T-cell (primary cell): ENCODE results near the gene LMF1. TPM values are rescaled to one million over a fixed set of nuclear protein-coding genes. Genes with fewer than 3 reads are reported as not detected.
A peak's percentile ranks its signal among the peaks of the same experiment; 100 is the strongest.

Experiments
- ATAC-seq, 4 experiments: fragments of 200-7000 bp in 3 of 4; fragments of 150-1000 bp in 1 of 4; cut with Tn5 transposase; replicated peaks in 1 of 4; 1 replicate in 3 of 4; 2 replicates in 1 of 4; pipeline ENCODE4 v1.10.0; 2021; ENCODE audit warnings: moderate library complexity in 3 of 4, mild to moderate bottlenecking in 2 of 4, moderate number of reproducible peaks in 1 of 4
- CTCF ChIA-PET, 2 donors: fragments of 300-600 bp; sonication (Branson Sonifier 250); formaldehyde crosslinking; loops; one replicate each; lab custom pipeline; 2022; ENCODE audit warnings: antibody characterized with exemption in 2 of 2; lab: Charles Lee
- POLR2A ChIA-PET, 2 donors: fragments of 300-600 bp; sonication (Branson Sonifier 250); formaldehyde crosslinking; loops; one replicate each; lab custom pipeline; 2022; ENCODE audit warnings: antibody characterized with exemption in 2 of 2; lab: Charles Lee
- DNase-seq, 35 experiments: peaks; one replicate each; pipeline versions ENCODE4 v3.0.0 to v3.0.0-alpha.2; 2013 to 2023
- H3K27ac ChIP-seq: one replicate; pipeline ENCODE4 v1.5.1; 2013; ENCODE audit warnings: low read length
- H3K27me3 ChIP-seq, 2 experiments: replicated peaks in 1 of 2; 1 replicate in 1 of 2; 2 replicates in 1 of 2; pipeline versions ENCODE4 v1.6.1 to v1.7.0; 2013; ENCODE audit warnings: low read length in 1 of 2, mixed read lengths in 1 of 2; ENCODE audit not compliant: control insufficient read depth in 2 of 2, insufficient read depth in 2 of 2; ENCODE audit errors: extremely low read depth in 1 of 2
- H3K36me3 ChIP-seq, 2 donors: 1 replicate in 1 of 2; 2 replicates in 1 of 2; pipeline versions ENCODE4 v1.6.1 to v1.7.0; 2013; ENCODE audit warnings: low read length in 1 of 2; ENCODE audit not compliant: control insufficient read depth in 2 of 2, insufficient read depth in 1 of 2; ENCODE audit errors: extremely low read depth in 1 of 2
- H3K4me1 ChIP-seq, 2 experiments: 1 replicate in 1 of 2; 2 replicates in 1 of 2; pipeline versions ENCODE4 v1.6.1 to v1.7.0; 2013; ENCODE audit warnings: low read length in 2 of 2, mixed read lengths in 1 of 2; ENCODE audit not compliant: insufficient read depth in 2 of 2, control insufficient read depth in 1 of 2; ENCODE audit errors: extremely low read depth in 1 of 2
- H3K4me3 ChIP-seq, 2 donors: 1 replicate in 1 of 2; 2 replicates in 1 of 2; pipeline versions ENCODE4 v1.5.1 to v1.7.0; 2013; ENCODE audit warnings: mild to moderate bottlenecking in 2 of 2, low read length in 1 of 2, moderate library complexity in 1 of 2; ENCODE audit not compliant: control insufficient read depth in 1 of 2; ENCODE audit errors: extremely low read depth in 1 of 2
- H3K9me3 ChIP-seq: 2 replicates; pipeline ENCODE4 v1.7.0; 2013
- H3K27ac Mint-ChIP-seq, 2 donors: one replicate each; pipeline ENCODE4 v1.8.0; 2020 to 2021; ENCODE audit warnings: mild to moderate bottlenecking in 2 of 2, mixed read lengths in 2 of 2
- H3K27me3 Mint-ChIP-seq, 2 donors: one replicate each; pipeline ENCODE4 v1.8.0; 2021 to 2022; ENCODE audit warnings: mixed read lengths in 2 of 2
- H3K36me3 Mint-ChIP-seq: one replicate; pipeline ENCODE4 v1.8.0; 2021; ENCODE audit warnings: mixed read lengths
- H3K4me1 Mint-ChIP-seq, 3 donors: one replicate each; pipeline ENCODE4 v1.8.0; 2020 to 2022; ENCODE audit warnings: mixed read lengths in 3 of 3, mild to moderate bottlenecking in 1 of 3
- H3K4me3 Mint-ChIP-seq, 3 donors: one replicate each; pipeline ENCODE4 v1.8.0; 2020 to 2022; ENCODE audit warnings: mild to moderate bottlenecking in 3 of 3, mixed read lengths in 3 of 3, moderate library complexity in 3 of 3
- H3K9me3 Mint-ChIP-seq, 3 donors: one replicate each; pipeline ENCODE4 v1.8.0; 2020 to 2022; ENCODE audit warnings: mixed read lengths in 3 of 3
- WGBS: methylation state at CpG from one replicate; pipeline ENCODE4 v1.1.5; 2013; ENCODE audit warnings: missing lambda C conversion rate; ENCODE audit not compliant: insufficient coverage; 5-methylcytosine and 5-hydroxymethylcytosine counted together
- total RNA-seq, 35 experiments: library from RNA in 6 of 35; stranded (reverse) in 6 of 35; fragments of 120-200 nt in 1 of 35; gene quantifications; one replicate each; pipeline versions ENCODE4 v1.2.1 to v1.2.4 and lab custom pipeline; 2013 to 2026

Gene LMF1
- total RNA-seq, 5 donors from 2014 or later (not counting 1 experiment from before 2014, with no cell fraction given) = 46.6 to 59.4 (median 51.1) TPM

DNA sequence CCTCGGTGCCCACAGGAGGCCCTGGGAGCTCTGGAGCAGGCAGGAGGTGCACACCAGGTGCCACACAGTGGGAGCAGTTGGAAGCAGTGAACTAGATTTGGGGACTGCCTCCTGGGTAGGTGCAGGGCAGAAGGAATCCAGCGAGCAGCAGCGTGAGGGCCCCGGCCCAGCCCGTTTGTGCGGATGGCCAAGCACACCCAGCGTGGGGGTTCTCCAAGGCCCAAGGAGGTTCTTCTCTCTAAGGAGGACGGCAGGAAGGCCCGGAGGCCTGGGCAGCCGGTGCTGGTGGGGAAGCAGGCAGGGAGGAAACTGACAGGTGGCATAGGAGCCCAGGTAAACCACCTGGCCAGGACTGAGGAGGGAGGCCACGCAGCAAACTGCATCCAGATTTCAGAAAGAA lies 27.8 kb upstream of the LMF1 start:
- ChIA-PET CTCF (no interaction called here), POLR2A (no interaction called here)
- peak overlapping the region; percentile 89 for H3K27ac ChIP-seq
- Mint-ChIP-seq H3K4me3 (peak overlapping the region in 1 of 3 donors; percentile 80), H3K27ac (peak overlapping the region; percentile 96 to 98), H3K36me3 (no peaks in the 10 kb centered on the region), H3K27me3 (no peaks in the 10 kb centered on the region), H3K4me1 (peaks cover 55 to 68% (median 60%) of the 10 kb centered on the region in 3 donors), H3K9me3 (no peaks in the 10 kb centered on the region)
- H3K36me3 ChIP-seq = no peaks in the 10 kb centered on the region
- WGBS = 82% methylated on average over 11 of the region's 11 CpGs
- no peak overlapping the region for H3K4me3 ChIP-seq
- no peaks in the 10 kb centered on the region for H3K9me3 ChIP-seq
- peaks cover 0 to 22% of the 10 kb centered on the region in 2 experiments for H3K27me3 ChIP-seq
- ATAC-seq = no peak
- peaks cover 12 to 65% of the 10 kb centered on the region in 2 experiments for H3K4me1 ChIP-seq
- DNase-seq = no peak

DNA sequence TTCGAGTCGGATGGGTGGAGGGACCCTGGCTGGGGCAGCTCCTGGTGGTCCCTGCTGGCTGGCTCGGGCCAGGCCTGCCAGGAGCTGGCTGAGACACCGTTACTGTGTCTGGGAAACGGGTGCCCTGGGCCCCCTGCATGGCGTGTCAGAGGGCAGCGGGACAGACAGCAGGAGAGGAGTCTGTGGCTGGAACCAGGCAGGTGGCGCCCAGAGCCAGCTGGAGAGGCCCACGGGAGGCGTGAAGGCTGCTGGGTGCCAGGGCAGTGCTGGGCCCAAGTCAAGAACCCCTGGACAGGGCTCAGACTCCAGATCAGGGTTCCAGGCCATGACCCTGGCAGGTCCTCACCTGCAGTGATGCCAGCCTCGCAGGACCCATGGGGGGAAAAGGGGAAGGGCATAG lies 27.4 kb upstream of the LMF1 start:
- 40% methylated on average over 11 of the region's 11 CpGs for WGBS
- Mint-ChIP-seq H3K27me3 (no peaks in the 10 kb centered on the region), H3K9me3 (no peaks in the 10 kb centered on the region), H3K27ac (peak overlapping the region; percentile 96 to 98), H3K4me3 (peak overlapping the region; percentile 75 to 80 (median 80)), H3K4me1 (peaks cover 52 to 64% (median 60%) of the 10 kb centered on the region in 3 donors), H3K36me3 (no peaks in the 10 kb centered on the region)
- ATAC-seq (peak in 1 of 4 experiments; percentile 4), DNase-seq (no peak)
- Histone ChIP-seq H3K9me3 (no peaks in the 10 kb centered on the region), H3K36me3 (no peaks in the 10 kb centered on the region), H3K4me3 (peak overlapping the region in 1 of 2 donors; percentile 67), H3K27ac (peak overlapping the region; percentile 89), H3K4me1 (peaks cover 8 to 61% of the 10 kb centered on the region in 2 experiments), H3K27me3 (peaks cover 0 to 19% of the 10 kb centered on the region in 2 experiments)
- CTCF ChIA-PET = interaction anchor here in 1 of 2 donors (1.6 kb wide), 1 partner anchor 34 kb away, joined by 3 read pairs; no protein-coding TSS in a partner anchor
- POLR2A ChIA-PET = no interaction called here

DNA sequence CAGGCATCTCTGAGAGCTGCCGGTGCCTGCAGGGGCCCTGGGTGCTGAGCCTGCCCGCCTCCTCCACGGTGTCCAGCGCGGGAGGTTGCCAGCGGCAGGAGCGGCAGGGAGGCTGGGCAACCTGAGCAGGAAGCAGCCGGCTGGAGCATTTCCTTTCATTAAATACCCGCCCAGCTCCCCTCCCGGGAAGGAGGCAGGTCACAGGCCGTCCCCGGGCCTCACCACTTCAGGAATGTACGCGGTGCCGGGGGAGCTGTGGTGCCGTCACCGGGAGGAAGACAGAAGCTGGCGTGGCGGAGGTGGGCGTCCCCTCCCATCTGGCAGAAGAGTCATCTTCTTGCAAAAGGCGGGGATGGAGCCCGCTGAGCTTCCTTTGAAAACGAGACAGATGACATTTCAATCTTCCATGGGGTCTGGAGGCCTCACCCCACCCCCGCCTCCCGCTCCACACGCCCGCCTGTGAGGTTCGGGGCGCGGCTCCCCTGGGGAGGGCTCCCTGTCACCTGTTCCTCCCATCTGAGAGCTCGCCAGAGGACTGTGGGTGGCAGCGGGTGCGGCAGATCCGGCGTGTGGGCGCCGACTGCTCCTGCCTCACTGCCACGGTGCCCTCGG lies 26.8 kb upstream of the LMF1 start:
- ATAC-seq (peak; percentile 81 to 86 (median 83)), DNase-seq (peak; percentile 30 to 77 (median 52))
- Histone ChIP-seq H3K4me1 (peaks cover 6 to 55% of the 10 kb centered on the region in 2 experiments), H3K4me3 (peak overlapping the region; percentile 67 to 68), H3K9me3 (no peaks in the 10 kb centered on the region), H3K27me3 (peaks cover 0 to 15% of the 10 kb centered on the region in 2 experiments), H3K36me3 (no peaks in the 10 kb centered on the region), H3K27ac (peak overlapping the region; percentile 89)
- Mint-ChIP-seq H3K4me1 (peaks cover 48 to 59% (median 58%) of the 10 kb centered on the region in 3 donors), H3K9me3 (no peaks in the 10 kb centered on the region), H3K27me3 (no peaks in the 10 kb centered on the region), H3K27ac (peak overlapping the region; percentile 96 to 98), H3K36me3 (no peaks in the 10 kb centered on the region), H3K4me3 (peak overlapping the region; percentile 75 to 80 (median 80))
- ChIA-PET POLR2A (interaction anchor here in 1 of 2 donors (0.6 kb wide), 1 partner anchor 328 kb away, joined by 3 read pairs; no protein-coding TSS in a partner anchor), CTCF (interaction anchor here in 1 of 2 donors (1.6 kb wide), 1 partner anchor 33 kb away, joined by 3 read pairs; no protein-coding TSS in a partner anchor)
- WGBS = 4% methylated on average over 18 of the region's 39 CpGs

DNA sequence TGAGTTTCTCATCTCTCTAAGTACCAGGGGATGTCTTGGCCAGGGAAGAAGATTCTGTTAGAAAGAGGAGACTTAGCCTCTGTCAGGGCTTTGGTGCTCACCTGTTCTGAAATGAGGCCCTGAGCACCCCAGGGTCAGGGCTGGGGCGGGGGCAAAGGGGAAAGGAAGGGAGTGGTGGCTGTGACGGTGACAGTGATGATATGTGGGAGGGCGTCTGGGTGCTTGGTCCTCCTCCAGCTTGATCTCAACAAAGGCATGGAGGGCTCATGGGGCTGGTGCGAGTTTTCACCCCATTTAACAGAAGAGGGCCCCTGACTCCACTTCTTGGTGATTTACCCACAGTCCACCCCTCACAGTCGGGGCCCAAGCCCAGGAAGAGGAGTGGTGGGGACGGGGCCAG lies 25.9 kb upstream of the LMF1 start:
- Mint-ChIP-seq H3K27me3 (no peaks in the 10 kb centered on the region), H3K4me3 (peak overlapping the region; percentile 75 to 80 (median 80)), H3K9me3 (no peaks in the 10 kb centered on the region), H3K4me1 (peaks cover 42 to 53% (median 53%) of the 10 kb centered on the region in 3 donors), H3K36me3 (no peaks in the 10 kb centered on the region), H3K27ac (peak overlapping the region; percentile 96 to 98)
- H3K4me1 ChIP-seq = peaks cover 6 to 49% of the 10 kb centered on the region in 2 experiments
- peak overlapping the region; percentile 89 for H3K27ac ChIP-seq
- POLR2A ChIA-PET = no interaction called here
- peaks cover 0 to 15% of the 10 kb centered on the region in 2 experiments for H3K27me3 ChIP-seq
- WGBS = 13% methylated on average over 1 of the region's 6 CpGs
- ATAC-seq (peak; percentile 14 to 82 (median 46)), DNase-seq (peak in 16 of 35 experiments; percentile 18 to 57 (median 32))
- no peaks in the 10 kb centered on the region for H3K9me3 ChIP-seq
- CTCF ChIA-PET = interaction anchor here in 1 of 2 donors (1.0 to 1.6 kb wide), 2 partner anchors 15 to 33 kb away, joined by 3 to 6 read pairs; partner anchors contain the start of gene SOX8
- H3K36me3 ChIP-seq = no peaks in the 10 kb centered on the region
- peak overlapping the region; percentile 67 to 68 for H3K4me3 ChIP-seq

DNA sequence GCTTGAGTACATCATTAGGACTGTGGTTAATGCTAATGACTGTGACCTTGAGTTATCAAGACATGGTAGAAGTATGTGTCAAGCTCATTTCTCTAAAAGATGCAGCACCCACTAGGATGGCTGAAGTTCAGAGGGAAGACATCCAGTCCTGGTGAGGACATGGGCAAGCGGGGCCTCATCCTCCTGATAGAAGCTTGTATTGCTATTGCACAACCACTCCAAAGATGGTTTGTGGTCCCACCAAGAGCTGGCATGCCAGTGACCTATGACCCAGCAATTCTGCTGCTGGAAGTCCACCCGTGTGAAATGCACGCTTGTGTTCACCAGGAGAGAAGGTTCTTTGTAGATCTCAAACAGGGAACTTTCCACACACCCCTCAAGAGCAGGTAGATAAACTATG lies 25.0 kb upstream of the LMF1 start:
- peak overlapping the region; percentile 96 to 98 for H3K27ac Mint-ChIP-seq
- Histone ChIP-seq H3K4me1 (peaks cover 6 to 46% of the 10 kb centered on the region in 2 experiments), H3K4me3 (no peak overlapping the region), H3K9me3 (no peaks in the 10 kb centered on the region), H3K27me3 (peaks cover 0 to 15% of the 10 kb centered on the region in 2 experiments), H3K27ac (peak overlapping the region; percentile 89), H3K36me3 (no peaks in the 10 kb centered on the region)
- 100% methylated on average over 1 of the region's 3 CpGs for WGBS
- H3K36me3 Mint-ChIP-seq = no peaks in the 10 kb centered on the region
- ATAC-seq = no peak
- H3K9me3 Mint-ChIP-seq = no peaks in the 10 kb centered on the region
- DNase-seq = no peak
- ChIA-PET CTCF (no interaction called here), POLR2A (no interaction called here)
- H3K4me3 Mint-ChIP-seq = peak overlapping the region; percentile 56 to 80 (median 75)
- H3K27me3 Mint-ChIP-seq = no peaks in the 10 kb centered on the region
- H3K4me1 Mint-ChIP-seq = peaks cover 36 to 50% (median 49%) of the 10 kb centered on the region in 3 donors

DNA sequence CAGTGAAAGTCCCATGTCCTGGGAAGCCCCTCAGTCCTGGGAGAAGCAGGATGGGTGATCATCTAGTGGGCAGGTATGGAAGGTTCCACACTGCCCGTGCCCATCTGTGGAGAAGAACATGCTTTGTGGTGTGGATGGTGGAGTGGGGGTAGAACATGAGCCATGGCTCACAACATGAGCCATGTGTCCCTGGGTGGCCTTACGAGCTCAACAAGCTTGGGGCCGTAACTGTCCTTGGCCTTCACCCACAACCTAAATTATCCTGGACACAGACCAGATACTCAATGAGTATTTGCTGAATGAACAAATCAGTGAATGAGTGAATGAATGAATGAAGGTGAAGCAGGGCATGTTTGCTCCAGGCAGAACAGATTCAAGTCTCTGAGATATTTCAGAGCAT lies 24.3 kb upstream of the LMF1 start:
- DNase-seq = no peak
- Histone ChIP-seq H3K27ac (peak overlapping the region; percentile 89), H3K27me3 (peaks cover 0 to 15% of the 10 kb centered on the region in 2 experiments), H3K9me3 (no peaks in the 10 kb centered on the region), H3K4me3 (no peak overlapping the region), H3K4me1 (peaks cover 6 to 41% of the 10 kb centered on the region in 2 experiments), H3K36me3 (no peaks in the 10 kb centered on the region)
- ATAC-seq = no peak
- Mint-ChIP-seq H3K4me3 (peak overlapping the region in 2 of 3 donors; percentile 4 to 80), H3K27me3 (no peaks in the 10 kb centered on the region), H3K27ac (peak overlapping the region; percentile 96 to 98), H3K9me3 (no peaks in the 10 kb centered on the region), H3K36me3 (no peaks in the 10 kb centered on the region), H3K4me1 (peaks cover 36 to 50% (median 47%) of the 10 kb centered on the region in 3 donors)
- WGBS = 83% methylated on average over 1 of the region's 3 CpGs
- ChIA-PET POLR2A (no interaction called here), CTCF (no interaction called here)
